Fibroblast of skin of back (primary cell): ENCODE data around the gene HNF1B.
A peak's percentile ranks its signal among the peaks of the same experiment; 100 is the strongest.

Source experiments
- DNase-seq: peaks from one replicate; pipeline ENCODE4 v3.0.0-alpha.2; 2013

Gene HNF1B

GRCh38 chr17:37761961-37762360 is 17.1 kb upstream of the HNF1B start:
- no peak for DNase-seq

GRCh38 chr17:37761059-37761458 is 16.2 kb upstream of the HNF1B start:
- DNase-seq, result no peak

DNA sequence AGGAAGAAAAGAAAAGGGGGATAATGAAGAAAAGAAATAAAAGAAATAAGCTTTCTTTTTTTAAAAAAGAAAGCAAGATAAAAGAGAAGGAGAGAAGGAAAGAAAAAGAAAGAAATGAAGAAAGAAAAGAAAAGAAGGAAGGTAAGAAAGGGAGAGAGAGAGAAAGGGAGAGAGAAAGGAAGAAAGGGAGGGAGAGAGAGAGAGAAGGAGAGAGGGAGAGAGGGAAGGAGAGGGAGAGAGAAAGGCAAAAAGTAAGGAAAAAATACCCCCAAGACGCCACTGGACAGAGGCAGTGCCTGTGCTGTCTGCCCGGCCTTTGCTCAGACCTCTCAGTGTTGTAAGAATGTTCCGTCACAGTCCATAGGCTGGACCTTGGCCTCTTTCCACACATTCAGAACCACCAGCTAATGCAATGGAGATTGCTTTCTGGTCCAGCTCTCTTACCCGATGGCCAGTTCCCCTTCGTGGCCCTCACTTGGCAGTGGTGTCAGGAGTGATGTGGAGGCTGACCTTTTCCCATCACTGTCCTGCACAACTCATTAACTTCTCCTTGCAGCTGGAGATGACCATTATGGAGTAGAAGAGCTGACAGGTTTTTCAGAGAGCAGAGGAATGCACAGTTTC is 14.3 kb upstream of the HNF1B start:
- DNase-seq, result no peak

GRCh38 chr17:37756051-37756450 is 11.2 kb upstream of the HNF1B start:
- peak; percentile 17 for DNase-seq

GRCh38 chr17:37755455-37755854 is 10.6 kb upstream of the HNF1B start:
- DNase-seq, result no peak

GRCh38 chr17:37754363-37754762 is 9.5 kb upstream of the HNF1B start:
- DNase-seq, result no peak

DNA sequence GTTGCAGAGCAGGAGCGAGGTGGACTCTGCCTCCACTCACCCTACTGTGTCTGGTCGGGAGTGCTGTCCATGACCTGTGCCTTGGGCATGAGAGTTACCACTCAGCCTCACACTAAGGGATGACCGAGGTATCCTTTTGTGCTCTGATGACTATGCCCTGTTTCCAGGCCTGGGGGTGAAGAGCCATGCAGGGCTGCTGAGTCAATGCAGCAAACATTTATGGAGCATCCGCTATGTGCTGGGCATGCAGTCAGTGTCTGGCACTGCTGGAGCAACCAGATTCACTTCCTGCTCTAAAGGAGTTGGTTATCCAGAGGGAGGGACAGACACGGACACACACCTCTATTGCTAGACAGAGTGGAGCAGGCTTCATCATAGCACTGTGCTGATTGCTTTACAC is 7.6 kb upstream of the HNF1B start:
- DNase-seq, result peak; percentile 90

DNA sequence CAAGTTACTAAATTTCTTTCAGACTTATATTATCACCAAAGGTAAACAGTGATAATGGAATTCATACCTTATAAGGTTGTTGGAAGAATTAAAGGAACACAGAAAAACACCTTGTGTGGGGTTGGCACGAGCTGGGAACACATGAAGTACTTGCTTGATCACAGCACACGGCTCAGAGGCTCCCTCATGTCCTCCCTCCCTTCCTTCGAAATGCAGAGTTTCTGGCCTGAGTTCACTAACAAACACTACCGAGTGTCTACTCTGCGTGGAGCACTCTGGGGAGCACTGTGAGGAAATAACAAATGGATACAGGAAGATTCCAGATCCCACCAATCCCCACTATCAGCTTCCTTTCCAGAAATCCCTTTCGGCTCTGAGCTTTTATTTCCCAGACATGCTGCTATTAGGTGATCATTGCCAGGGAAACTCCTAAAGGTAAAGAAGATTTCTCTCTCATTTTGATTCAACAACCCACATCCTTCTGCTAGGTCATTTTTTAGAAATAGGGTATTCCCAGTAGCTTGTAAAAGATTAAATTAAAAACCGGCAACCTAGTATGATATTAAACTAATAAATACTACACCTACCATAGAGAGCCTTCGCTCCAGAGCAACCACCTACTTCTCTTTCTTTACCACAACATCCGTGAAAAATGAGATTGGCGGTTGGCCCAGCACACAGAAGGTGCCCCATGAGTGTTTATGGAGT is 6.1 kb upstream of the HNF1B start:
- no peak for DNase-seq

GRCh38 chr17:37750292-37750691 is 5.4 kb upstream of the HNF1B start:
- no peak for DNase-seq

GRCh38 chr17:37747222-37747621 is 2.4 kb upstream of the HNF1B start:
- no peak for DNase-seq

DNA sequence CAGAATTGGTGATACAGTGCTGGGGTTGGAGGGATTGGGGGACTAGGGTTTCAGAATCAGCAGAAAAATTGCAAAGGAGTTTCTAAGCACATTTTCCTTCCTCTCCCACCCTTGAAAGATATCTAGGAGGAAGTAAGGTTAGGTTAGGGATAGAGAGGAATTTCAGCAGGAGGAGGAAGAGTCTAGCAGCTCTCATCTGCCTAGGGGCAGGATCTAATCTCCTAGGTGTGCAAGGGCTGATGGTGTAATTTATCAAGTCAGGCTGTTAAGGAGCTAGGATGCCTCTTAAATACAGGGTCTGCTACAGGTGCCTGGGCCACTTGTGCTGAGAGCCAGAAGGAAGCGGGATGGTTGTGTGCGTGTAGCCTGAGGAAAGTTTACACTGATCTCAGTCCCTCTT is 1.8 kb upstream of the HNF1B start:
- DNase-seq, result no peak

DNA sequence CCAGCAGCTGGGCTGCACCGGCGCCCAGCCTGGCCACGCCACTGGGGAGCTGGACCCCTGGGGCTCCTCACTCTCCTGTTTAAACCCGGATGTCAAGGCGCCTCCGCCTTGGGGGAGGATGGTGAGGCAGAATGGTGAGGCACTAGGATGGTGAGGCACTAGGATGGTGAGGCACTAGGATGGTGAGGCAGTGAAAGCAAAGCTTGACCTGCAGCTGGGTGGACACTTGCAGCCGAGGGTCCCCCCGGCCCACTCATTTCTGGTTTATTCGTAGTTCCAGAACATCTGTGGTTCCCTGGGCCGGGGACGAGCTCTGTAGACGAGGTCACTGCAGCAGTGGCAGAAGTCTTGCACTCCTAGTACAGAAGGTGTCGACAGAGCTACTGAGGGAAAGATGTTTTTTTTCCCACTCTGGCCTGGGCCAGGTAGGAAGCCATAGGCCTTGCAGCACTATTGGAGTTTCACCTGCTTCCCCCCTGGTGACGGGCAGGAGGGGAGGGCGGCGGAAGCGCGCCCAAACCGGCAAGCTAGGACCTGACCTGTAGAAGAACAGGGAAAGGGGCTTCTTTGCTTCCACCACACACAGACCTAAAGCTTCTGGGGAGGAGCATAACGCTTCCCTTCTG is 1.1 kb upstream of the HNF1B start:
- no peak for DNase-seq

DNA sequence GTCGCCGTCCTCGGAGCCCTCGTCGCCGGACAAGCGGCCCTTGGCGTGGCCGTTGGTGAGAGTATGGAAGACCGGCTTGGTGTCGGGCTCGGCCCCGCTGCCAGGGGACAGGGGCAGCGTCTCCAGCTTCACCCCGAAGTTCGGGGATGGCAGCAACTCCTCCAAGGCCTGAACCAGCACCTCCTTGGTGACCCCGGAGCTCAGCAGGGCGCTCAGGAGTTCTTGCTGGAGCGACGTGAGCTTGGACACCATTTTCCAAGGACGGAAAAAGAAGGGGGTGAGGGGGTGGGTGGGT is 279 bp downstream of the HNF1B start:
- no peak for DNase-seq

GRCh38 chr17:37743875-37744632 is 805 bp downstream of the HNF1B start:
- DNase-seq, result no peak

- no peak for DNase-seq
These were observed 1.3 kb downstream of the HNF1B start for GRCh38 chr17:37743612-37743874.

DNA sequence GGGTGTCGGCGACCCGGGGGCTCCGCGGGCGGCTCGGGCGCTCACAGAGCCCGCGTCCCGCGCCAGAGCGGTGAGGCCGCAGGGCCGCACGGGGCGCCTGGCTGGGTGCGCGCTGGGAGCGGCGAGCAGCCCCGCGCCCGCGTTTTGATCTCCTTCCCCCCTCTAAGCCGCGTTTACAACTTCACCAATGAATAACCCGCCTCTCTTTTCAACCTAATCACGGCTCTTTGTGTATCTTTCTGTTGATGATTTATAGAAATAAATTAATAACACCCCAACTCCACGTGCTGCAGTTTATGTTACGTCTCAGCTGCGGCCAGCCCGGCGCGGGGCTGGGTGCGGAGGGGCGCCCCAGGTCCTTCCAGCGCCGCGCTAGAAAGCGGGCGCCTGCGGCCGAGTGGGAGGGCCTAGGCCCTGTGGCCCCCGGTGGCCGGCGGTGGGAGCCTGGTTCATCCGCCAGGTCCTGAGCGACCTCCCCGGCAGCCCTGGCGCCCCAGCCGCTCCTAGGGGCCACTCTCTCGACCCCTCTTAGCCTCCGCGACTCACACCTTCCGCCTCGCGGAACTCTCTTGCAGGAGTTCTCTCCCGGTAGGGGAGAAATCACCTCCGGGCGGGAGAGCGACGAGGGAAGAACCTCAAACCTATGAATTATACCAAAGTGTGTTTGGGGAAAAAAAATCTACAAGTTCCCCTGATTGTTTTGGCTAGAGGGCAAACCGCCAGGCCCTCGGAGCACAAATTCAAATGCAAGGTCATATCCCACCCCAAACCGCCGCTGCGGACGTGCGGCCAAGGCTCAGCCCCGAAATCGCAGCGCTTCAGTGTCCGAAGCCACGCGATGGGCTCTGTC is 1.9 kb downstream of the HNF1B start:
- DNase-seq, result no peak

DNA sequence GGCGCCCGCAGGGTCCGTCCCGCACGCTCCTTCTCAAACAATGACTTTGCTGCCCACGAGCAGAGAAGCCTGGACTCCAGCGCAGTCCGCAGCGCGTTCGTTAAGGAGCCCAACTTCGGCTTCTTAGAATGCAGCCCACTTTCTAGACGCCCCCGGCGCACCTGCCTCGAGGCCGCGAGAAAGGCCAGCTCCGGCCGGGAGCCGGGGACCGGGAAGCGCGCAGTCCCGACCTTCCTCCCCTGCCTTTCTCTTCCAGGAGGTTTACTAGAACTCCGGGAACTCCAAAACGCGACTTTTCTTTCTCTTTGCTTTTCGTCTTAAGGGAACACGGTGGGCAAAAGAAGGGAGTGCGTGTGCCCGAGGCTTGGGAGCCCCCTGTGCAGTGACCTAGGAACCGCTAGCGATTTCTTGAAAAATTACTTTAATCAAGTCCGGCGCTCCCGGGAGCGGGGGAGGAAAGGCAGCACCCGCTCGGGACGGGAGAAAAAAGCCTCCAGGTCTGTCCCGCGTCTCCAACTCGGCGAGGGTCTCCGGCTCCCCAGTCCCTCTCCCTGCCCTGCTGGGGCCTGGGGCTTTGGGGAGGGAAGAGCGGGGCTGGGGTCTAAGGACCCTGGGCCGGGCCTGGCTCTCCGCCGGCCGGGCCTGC is 2.6 kb downstream of the HNF1B start:
- DNase-seq, result peak; percentile 20

DNA sequence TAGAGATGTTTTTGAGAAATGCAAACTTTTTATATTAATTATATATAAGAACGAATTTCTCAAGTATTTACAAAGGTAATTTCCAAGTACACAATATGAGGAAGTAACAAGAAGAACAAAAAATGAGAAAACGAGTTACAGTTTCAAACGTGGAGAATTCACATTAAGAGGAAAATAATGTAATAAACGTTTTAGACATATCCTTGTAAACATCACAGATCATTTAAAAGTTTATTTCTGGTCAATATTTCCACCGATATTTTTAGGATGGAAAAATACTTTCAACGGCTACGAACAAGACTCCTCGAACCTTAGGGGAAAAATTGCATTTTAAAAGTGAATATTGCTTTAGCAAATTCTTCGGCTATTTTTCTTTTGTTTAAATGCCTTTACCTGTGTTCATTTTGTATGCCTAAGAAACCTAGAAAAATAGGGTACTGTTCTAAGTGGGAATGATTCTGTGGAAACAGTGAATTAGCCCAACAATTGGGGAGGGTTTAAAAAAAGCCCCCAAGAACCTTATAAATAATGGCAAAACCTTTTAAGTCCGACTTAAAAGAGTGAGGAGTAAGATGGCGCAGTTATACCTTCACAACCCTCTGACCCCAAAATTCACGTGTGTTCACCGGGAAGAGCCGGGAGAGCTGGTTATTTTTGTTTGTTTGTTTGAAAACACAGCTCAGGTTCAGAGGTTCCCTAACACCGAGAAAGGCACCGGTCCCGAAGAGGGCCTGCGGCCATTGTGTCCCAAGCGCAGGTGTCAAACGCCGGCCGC is 3.3 kb downstream of the HNF1B start:
- DNase-seq, result no peak

GRCh38 chr17:37740915-37741314 is 3.9 kb downstream of the HNF1B start:
- no peak for DNase-seq

DNA sequence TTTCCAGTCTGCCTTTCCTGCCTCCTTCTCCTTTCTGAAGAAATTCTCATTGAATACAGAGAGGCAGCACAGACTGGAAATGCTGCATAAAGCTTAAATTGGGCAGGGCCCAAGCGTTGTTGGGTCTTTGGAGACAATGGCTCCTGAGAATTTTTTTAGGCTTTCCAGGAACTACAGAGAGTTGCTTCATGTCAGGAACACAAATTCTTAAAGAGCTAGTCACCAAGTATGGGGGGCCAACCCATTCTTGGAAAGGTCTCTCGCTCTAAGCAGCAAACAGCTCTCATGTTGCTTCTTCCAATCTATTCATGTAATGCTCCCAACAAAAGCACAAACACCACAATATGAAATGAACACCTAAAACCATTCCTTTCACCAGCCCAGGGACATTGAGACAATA is 6.9 kb downstream of the HNF1B start:
- DNase-seq, result peak; percentile 84

DNA sequence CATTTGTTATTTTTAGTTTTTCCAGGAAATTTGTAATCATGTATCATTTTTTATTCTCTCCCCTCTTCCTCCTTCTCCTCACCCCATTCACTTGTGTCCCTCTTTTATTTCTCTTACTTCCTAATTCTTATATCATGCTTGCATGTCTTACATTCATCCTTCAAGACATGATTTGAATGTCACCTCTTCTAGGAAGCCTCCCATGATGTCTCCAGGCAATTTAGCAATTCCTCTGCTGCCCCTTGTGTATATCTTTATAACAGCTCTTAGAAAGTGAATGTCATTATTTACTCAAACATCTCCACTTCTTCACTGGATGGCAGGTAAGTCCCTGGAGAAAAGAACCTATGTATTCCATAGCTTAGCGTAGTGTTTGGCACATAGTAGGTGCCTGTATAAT is 7.8 kb downstream of the HNF1B start:
- DNase-seq, result no peak

DNA sequence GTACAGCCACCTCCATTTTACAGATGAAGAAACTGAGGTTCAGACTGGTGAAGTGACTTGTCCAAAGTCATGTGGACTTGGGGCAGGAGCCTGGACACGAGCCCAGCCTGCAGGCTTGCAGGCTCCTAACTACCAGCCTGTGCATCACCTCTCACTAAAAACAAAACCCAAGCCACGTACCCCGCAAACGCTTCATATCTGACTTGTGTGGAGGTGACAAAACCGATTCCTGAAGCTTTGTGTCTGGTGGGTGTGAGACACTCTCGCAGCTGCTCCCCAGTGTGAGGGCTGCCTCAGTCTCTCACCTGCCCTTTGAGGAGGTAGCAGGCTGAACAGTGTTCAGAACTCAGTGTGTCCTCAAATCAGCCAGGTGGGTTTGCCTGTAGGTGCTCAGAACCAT is 8.4 kb downstream of the HNF1B start:
- DNase-seq, result no peak
